Heart left ventricle (tissue), 16 donors: Measurements from ENCODE around the gene PTCHD1. TPM values are rescaled to one million over a fixed set of nuclear protein-coding genes. Genes with fewer than 3 reads are reported as not detected.

Experiments
- ATAC-seq, 4 donors: fragments of 200-7000 bp; cut with Tn5 transposase; one replicate each; pipeline ENCODE4 v1.9.1; 2020 to 2022; ENCODE audit warnings: moderate library complexity in 4 of 4, mild to moderate bottlenecking in 3 of 4, moderate number of reproducible peaks in 1 of 4
- DNase-seq, 5 donors: peaks; one replicate each; pipeline ENCODE4 v3.0.0-alpha.2; 2020
- H3K27ac ChIP-seq, 12 donors: fragments of 200-600 bp; sonication (generic) in 4 of 12; one replicate each; pipeline versions ENCODE4 v1.5.0 to v1.8.0; 2016 to 2022; ENCODE audit warnings: mild to moderate bottlenecking in 2 of 12
- H3K27me3 ChIP-seq, 9 donors: fragments of 200-600 bp; sonication (generic) in 2 of 9; one replicate each; pipeline versions ENCODE4 v1.5.1 to v1.8.0; 2016 to 2022; ENCODE audit warnings: mild to moderate bottlenecking in 3 of 9
- H3K36me3 ChIP-seq, 9 donors: fragments of 200-600 bp; sonication (generic) in 2 of 9; one replicate each; pipeline versions ENCODE4 v1.5.0 to v1.8.0; 2018 to 2022; ENCODE audit warnings: mild to moderate bottlenecking in 2 of 9
- H3K4me1 ChIP-seq, 12 donors: fragments of 200-600 bp; sonication (generic) in 4 of 12; one replicate each; pipeline versions ENCODE4 v1.5.0 to v1.8.0; 2016 to 2022; ENCODE audit warnings: mild to moderate bottlenecking in 3 of 12
- H3K4me3 ChIP-seq, 12 donors: fragments of 200-600 bp; sonication (generic) in 4 of 12; one replicate each; pipeline versions ENCODE4 v1.5.0 to v1.8.0; 2017 to 2022; ENCODE audit warnings: mild to moderate bottlenecking in 9 of 12, moderate library complexity in 4 of 12
- H3K9me3 ChIP-seq, 12 donors: fragments of 200-600 bp; sonication (generic) in 4 of 12; one replicate each; pipeline versions ENCODE4 v1.5.0 to v1.8.0; 2016 to 2022; ENCODE audit warnings: mild to moderate bottlenecking in 1 of 12
- CTCF ChIP-seq, 12 donors: fragments of 200-600 bp; sonication (generic) in 4 of 12; IDR thresholded peaks; one replicate each; pipeline versions ENCODE4 v1.5.0 to v1.8.0; 2018 to 2022; ENCODE audit warnings: antibody characterized with exemption in 12 of 12, mild to moderate bottlenecking in 5 of 12
- POLR2A ChIP-seq, 2 donors: fragments of 450-650 bp; IDR thresholded peaks; one replicate each; pipeline ENCODE4 v1.6.1; 2017; ENCODE audit warnings: antibody characterized with exemption in 2 of 2, mild to moderate bottlenecking in 2 of 2, moderate library complexity in 2 of 2
- WGBS, 4 donors: extraction: QIAGEN DNeasy Blood & Tissue Kit in 2 of 4; methylation state at CpG; one replicate each; pipeline versions ENCODE4 v1.1.5 to v1.1.7; 2013 to 2018; 5-methylcytosine and 5-hydroxymethylcytosine counted together
- intact Hi-C, 10 donors: fragments of 100-400 bp; cut with DNase I; formaldehyde crosslinking; loops; one replicate each; pipeline versions ENCODE4 v1.11.1 to v1.14.2; 2022
- polyA plus RNA-seq, 2 donors: library from polyadenylated mRNA; stranded (reverse); fragments of 200-250 nt; gene quantifications; one replicate each; pipeline ENCODE4 v1.2.3, GENCODE V29; 2013
- total RNA-seq, 9 donors: library from RNA; depleted of rRNA in 2 of 9; stranded (reverse); fragments of >200 nt in 2 of 9; fragmentation: NEBNext Ultra II Directional in 3 of 9; extraction: Animal tissue kit (Norgen Biotek cat#: 25700) in 3 of 9; gene quantifications; one replicate each; pipeline versions ENCODE4 v1.1.0 to v1.2.4, GENCODE V29; 2016 to 2023
- donor health status: ischemic (EF 13 %, LVEDD 7.1; RV severe dilation, severe dysfunction).
- donor health status: healthy with polysubstance abuse.
- donor health status: DM: no; HTN: yes; CAD: no.
- donor health status: DM: no; HTN: no; CAD: no.
- donor health status: ischemic (EF 25% LVEDD 6.9; RV normal size, moderate dysfunction).
- donor health status: ischemic (EF 25% LVEDD 5.7; RV mildly dilated, moderate dysfunction).
- donor health status: healthy.
- donor health status: DM: yes; HTN: yes; CAD: no.
- donor health status: ischemic (EF 35%, LVEDD 5.7; RV mildly dilated, moderate dysfunction).
- donor health status: nonischemic (EF 11% LVEDD 7.7; RV severe dilation, severe dysfunction).
- donor health status: DM: yes; HTN: yes; CAD: no.
- donor health status: PGD.
- donor health status: ischemic (EF 29% LVEDD 5.4; RV normal size, mild dysfunction).
- donor health status: nonischemic (EF 23%, LVEDD 6.1; RV moderate dilation, normal function).

Gene PTCHD1
- total and polyA plus RNA-seq, 11 donors: under 0.01 to 0.12 (median 0.07) TPM; not detected in 4

- WGBS, 4 donors: 47 to 69% (median 59%) methylated on average over 2 of the region's 2 CpGs
- no peak overlapping the region for H3K27ac ChIP-seq
- H3K4me3 ChIP-seq: no peak overlapping the region
- intact Hi-C loops: loop anchor here in 1 of 10 donors (1.0 kb wide), 1 partner anchor 12 kb away; no protein-coding TSS in a partner anchor
- TF ChIP-seq CTCF (IDR thresholded peaks at IDR 0.05) (no peak), POLR2A (IDR thresholded peaks at IDR 0.05) (no peak)
- H3K36me3 ChIP-seq: no peaks in the 10 kb centered on the region
- H3K27me3 ChIP-seq: peaks cover 0 to 21% (median 0%) of the 10 kb centered on the region in 9 donors
- peaks cover 0 to 5% (median 0%) of the 10 kb centered on the region in 12 donors for H3K9me3 ChIP-seq
- ATAC-seq (no peak), DNase-seq (no peak)
- H3K4me1 ChIP-seq: no peaks in the 10 kb centered on the region
Measured at GRCh38 chrX:23344904-23345271, 10.2 kb downstream of the PTCHD1 start.

GRCh38 chrX:23356189-23356588, 21.5 kb downstream of the PTCHD1 start:
- DNase-seq: no peak
- ATAC-seq: no peak
- Histone ChIP-seq H3K27ac (no peak overlapping the region), H3K4me3 (no peak overlapping the region), H3K27me3 (no peaks in the 10 kb centered on the region), H3K9me3 (peaks cover 0 to 11% (median 0%) of the 10 kb centered on the region in 12 donors), H3K4me1 (no peaks in the 10 kb centered on the region), H3K36me3 (no peaks in the 10 kb centered on the region)
- WGBS, 4 donors: 74 to 79% (median 77%) methylated on average over 6 of the region's 6 CpGs
- TF ChIP-seq CTCF (IDR thresholded peaks at IDR 0.05) (no peak), POLR2A (IDR thresholded peaks at IDR 0.05) (no peak)
- intact Hi-C loops: no loop called here

- peaks cover 0 to 6% (median 0%) of the 10 kb centered on the region in 9 donors for H3K27me3 ChIP-seq
- ATAC-seq (no peak), DNase-seq (no peak)
- intact Hi-C loops: no loop called here
- no peak overlapping the region for H3K4me3 ChIP-seq
- TF ChIP-seq POLR2A (IDR thresholded peaks at IDR 0.05) (no peak), CTCF (IDR thresholded peaks at IDR 0.05) (no peak)
- H3K9me3 ChIP-seq: no peaks in the 10 kb centered on the region
- H3K4me1 ChIP-seq: no peaks in the 10 kb centered on the region
- WGBS, 4 donors: 59 to 88% (median 73%) methylated on average over 2 to 3 of the region's 3 CpGs
- no peaks in the 10 kb centered on the region for H3K36me3 ChIP-seq
- no peak overlapping the region for H3K27ac ChIP-seq
Measured at GRCh38 chrX:23364416-23364815, 29.8 kb downstream of the PTCHD1 start.

GRCh38 chrX:23365541-23365940, 30.9 kb downstream of the PTCHD1 start:
- Histone ChIP-seq H3K27me3 (peaks cover 0 to 9% (median 0%) of the 10 kb centered on the region in 9 donors), H3K4me3 (no peak overlapping the region), H3K27ac (no peak overlapping the region), H3K9me3 (no peaks in the 10 kb centered on the region), H3K36me3 (no peaks in the 10 kb centered on the region), H3K4me1 (no peaks in the 10 kb centered on the region)
- ATAC-seq (no peak), DNase-seq (no peak)
- WGBS, 4 donors: 12 to 33% (median 18%) methylated on average over 1 of the region's 1 CpG
- TF ChIP-seq CTCF (IDR thresholded peaks at IDR 0.05) (no peak), POLR2A (IDR thresholded peaks at IDR 0.05) (no peak)
- intact Hi-C loops: no loop called here
